GM19467 (cell line): ENCODE results near the gene BCL11B.

ENCODE experiments used
- ATAC-seq: cut with Tn5 transposase; IDR thresholded peaks from one replicate; pipeline ENCODE4 v1.9.1; 2021; ENCODE audit warnings: mild to moderate bottlenecking, moderate library complexity; ENCODE audit not compliant: unreplicated experiment

The BCL11B gene

GRCh38 chr14:99226687-99227086 is 45.3 kb downstream of the BCL11B start:
- no peak for ATAC-seq

GRCh38 chr14:99225436-99226203 is 46.4 kb downstream of the BCL11B start:
- no peak for ATAC-seq

- no peak for ATAC-seq
Measured at GRCh38 chr14:99224948-99225347, 47.0 kb downstream of the BCL11B start.

GRCh38 chr14:99224116-99224910 is 47.7 kb downstream of the BCL11B start:
- ATAC-seq: no peak

- no peak for ATAC-seq
Measured at GRCh38 chr14:99221445-99221844, 50.6 kb downstream of the BCL11B start.

GRCh38 chr14:99217066-99217955 is 54.7 kb downstream of the BCL11B start:
- ATAC-seq: no peak

GRCh38 chr14:99216191-99216590 is 55.8 kb downstream of the BCL11B start:
- no peak for ATAC-seq

GRCh38 chr14:99215277-99215676 is 56.7 kb downstream of the BCL11B start:
- ATAC-seq: no peak

GRCh38 chr14:99214701-99215100 is 57.3 kb downstream of the BCL11B start:
- no peak for ATAC-seq

GRCh38 chr14:99213527-99213971 is 58.4 kb downstream of the BCL11B start:
- no peak for ATAC-seq

- no peak for ATAC-seq
Measured at GRCh38 chr14:99213101-99213500, 58.9 kb downstream of the BCL11B start.

GRCh38 chr14:99212646-99213045 is 59.4 kb downstream of the BCL11B start:
- ATAC-seq: no peak

GRCh38 chr14:99212199-99212598 is 59.8 kb downstream of the BCL11B start:
- no peak for ATAC-seq

GRCh38 chr14:99211410-99211809 is 60.6 kb downstream of the BCL11B start:
- no peak for ATAC-seq

GRCh38 chr14:99210333-99210732 is 61.7 kb downstream of the BCL11B start:
- ATAC-seq: no peak

- ATAC-seq: no peak
Measured at GRCh38 chr14:99209409-99209808, 62.6 kb downstream of the BCL11B start.

- no peak for ATAC-seq
Measured at GRCh38 chr14:99208318-99208717, 63.7 kb downstream of the BCL11B start.

GRCh38 chr14:99207456-99207855 is 64.5 kb downstream of the BCL11B start:
- ATAC-seq: no peak

- ATAC-seq: no peak
Measured at GRCh38 chr14:99206090-99206489, 65.9 kb downstream of the BCL11B start.

- no peak for ATAC-seq
Measured at GRCh38 chr14:99205086-99205688, 66.8 kb downstream of the BCL11B start.

GRCh38 chr14:99203801-99204200 is 68.2 kb downstream of the BCL11B start:
- no peak for ATAC-seq
